Right lobe of liver (tissue), 6 donors: Measurements from ENCODE around the gene RNASE7. TPM values are rescaled to one million over a fixed set of nuclear protein-coding genes. Genes with fewer than 3 reads are reported as not detected.

Experiments
- ATAC-seq, 4 donors: fragments of 200-7000 bp; cut with Tn5 transposase; one replicate each; pipeline ENCODE4 v1.9.1; 2020; ENCODE audit warnings: mild to moderate bottlenecking in 4 of 4, moderate library complexity in 4 of 4
- DNase-seq, 3 donors: peaks; one replicate each; pipeline ENCODE4 v3.0.0-alpha.2; 2020
- H3K27ac ChIP-seq, 3 donors: fragments of 200-600 bp; one replicate each; pipeline ENCODE4 v1.8.0; 2022
- H3K27me3 ChIP-seq, 2 donors: fragments of 200-600 bp; one replicate each; pipeline ENCODE4 v1.8.0; 2022
- H3K36me3 ChIP-seq, 4 donors: fragments of 200-600 bp; sonication (generic) in 1 of 4; one replicate each; pipeline versions ENCODE4 v1.5.1 to v1.8.0; 2017 to 2022; ENCODE audit warnings: control low read depth in 1 of 4
- H3K4me1 ChIP-seq, 4 donors: fragments of 200-600 bp; sonication (generic) in 1 of 4; one replicate each; pipeline versions ENCODE4 v1.5.1 to v1.8.0; 2017 to 2022; ENCODE audit warnings: control low read depth in 1 of 4
- H3K4me3 ChIP-seq, 3 donors: fragments of 200-600 bp; one replicate each; pipeline ENCODE4 v1.8.0; 2022
- H3K9me3 ChIP-seq, 4 donors: fragments of 200-600 bp; sonication (generic) in 1 of 4; one replicate each; pipeline versions ENCODE4 v1.5.1 to v1.8.0; 2017 to 2022; ENCODE audit warnings: control low read depth in 1 of 4
- POLR2A ChIP-seq: fragments of 450-650 bp; IDR thresholded peaks from one replicate; pipeline ENCODE4 v1.6.1; 2017; ENCODE audit warnings: antibody characterized with exemption, mild to moderate bottlenecking
- WGBS: methylation state at CpG from one replicate; pipeline ENCODE4 v1.1.6; 2018; ENCODE audit warnings: low coverage, low lambda C conversion rate; ENCODE audit not compliant: insufficient coverage; ENCODE audit errors: missing lambda C conversion rate; 5-methylcytosine and 5-hydroxymethylcytosine counted together
- intact Hi-C, 2 donors: fragments of 100-400 bp; cut with DNase I; formaldehyde crosslinking; loops; one replicate each; pipeline versions ENCODE4 v1.11.2 to v1.14.1; 2022
- total RNA-seq, 6 experiments: library from RNA; depleted of rRNA in 2 of 6; stranded (reverse); fragments of >200 nt in 2 of 6; fragmentation: NEBNext Ultra II Directional in 3 of 6; extraction: Animal tissue kit (Norgen Biotek cat#: 25700) in 3 of 6; gene quantifications; one replicate each; pipeline versions ENCODE4 v1.1.0 to v1.2.4, GENCODE V29; 2016 to 2023
- TF ChIP-seq, protein P1 (sequence below), 4 donors: fragments of 200-600 bp in 3 of 4; fragments of 450-650 bp in 1 of 4; IDR thresholded peaks; one replicate each; pipeline versions ENCODE4 v1.5.1 to v1.8.0; 2016 to 2022; ENCODE audit warnings: antibody characterized with exemption in 4 of 4, mild to moderate bottlenecking in 2 of 4
- donor health status: DM: no; HTN: yes; CAD: no.
- donor health status: DM: no; HTN: no; CAD: no.
- donor health status: DM: no; HTN: no; CAD: no.
- donor health status: DM: no; HTN: yes; CAD: no.
- donor health status: DM: no; HTN: yes; CAD: no.

Gene RNASE7
- total RNA-seq, 6 experiments from 2014 or later: 0.18 to 0.31 (median 0.22) TPM; not detected in 3

DNA sequence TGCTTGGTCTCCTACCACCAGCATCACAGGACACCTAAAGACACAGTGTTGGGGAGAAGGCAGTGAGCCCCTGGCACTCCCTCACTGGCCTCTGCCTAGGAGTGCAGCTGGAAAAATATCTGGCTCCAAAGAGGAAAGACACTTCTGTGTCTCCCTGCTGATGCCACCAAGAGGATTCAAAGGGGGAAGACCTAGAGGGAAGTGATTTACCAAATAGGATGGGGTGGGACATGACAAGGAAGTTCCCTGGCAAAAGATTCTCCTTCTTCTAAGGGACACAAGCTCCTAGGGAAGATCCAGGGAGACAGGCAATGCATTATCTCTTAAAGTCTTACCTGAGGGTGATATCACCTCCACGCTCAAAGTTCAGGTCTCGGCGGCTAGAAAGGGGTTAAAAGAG is 23.4 kb upstream of the RNASE7 start:
- DNase-seq: no peak
- Histone ChIP-seq H3K4me3 (no peak overlapping the region), H3K9me3 (no peaks in the 10 kb centered on the region), H3K4me1 (peaks cover 0 to 17% (median 2%) of the 10 kb centered on the region in 4 donors), H3K36me3 (peaks cover 0 to 50% (median 29%) of the 10 kb centered on the region in 4 donors), H3K27ac (no peak overlapping the region), H3K27me3 (no peaks in the 10 kb centered on the region)
- 90% methylated on average over 3 of the region's 3 CpGs for WGBS
- ATAC-seq: no peak
- no peak for TF ChIP-seq POLR2A
- TF ChIP-seq, protein P1, sequence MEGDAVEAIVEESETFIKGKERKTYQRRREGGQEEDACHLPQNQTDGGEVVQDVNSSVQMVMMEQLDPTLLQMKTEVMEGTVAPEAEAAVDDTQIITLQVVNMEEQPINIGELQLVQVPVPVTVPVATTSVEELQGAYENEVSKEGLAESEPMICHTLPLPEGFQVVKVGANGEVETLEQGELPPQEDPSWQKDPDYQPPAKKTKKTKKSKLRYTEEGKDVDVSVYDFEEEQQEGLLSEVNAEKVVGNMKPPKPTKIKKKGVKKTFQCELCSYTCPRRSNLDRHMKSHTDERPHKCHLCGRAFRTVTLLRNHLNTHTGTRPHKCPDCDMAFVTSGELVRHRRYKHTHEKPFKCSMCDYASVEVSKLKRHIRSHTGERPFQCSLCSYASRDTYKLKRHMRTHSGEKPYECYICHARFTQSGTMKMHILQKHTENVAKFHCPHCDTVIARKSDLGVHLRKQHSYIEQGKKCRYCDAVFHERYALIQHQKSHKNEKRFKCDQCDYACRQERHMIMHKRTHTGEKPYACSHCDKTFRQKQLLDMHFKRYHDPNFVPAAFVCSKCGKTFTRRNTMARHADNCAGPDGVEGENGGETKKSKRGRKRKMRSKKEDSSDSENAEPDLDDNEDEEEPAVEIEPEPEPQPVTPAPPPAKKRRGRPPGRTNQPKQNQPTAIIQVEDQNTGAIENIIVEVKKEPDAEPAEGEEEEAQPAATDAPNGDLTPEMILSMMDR (IDR thresholded peaks at IDR 0.05): no peak
- intact Hi-C loops: loop anchor here (5.0 to 10.0 kb wide), 2 partner anchors 74 to 76 kb away; partner anchors contain the start of gene ZNF219 (in 1 of the 2)

- no peak for DNase-seq
- ATAC-seq: no peak
- Histone ChIP-seq H3K27me3 (no peaks in the 10 kb centered on the region), H3K9me3 (no peaks in the 10 kb centered on the region), H3K4me3 (no peak overlapping the region), H3K36me3 (peaks cover 0 to 50% (median 29%) of the 10 kb centered on the region in 4 donors), H3K4me1 (peaks cover 0 to 17% (median 2%) of the 10 kb centered on the region in 4 donors), H3K27ac (no peak overlapping the region)
- TF ChIP-seq POLR2A: no peak
- TF ChIP-seq, protein P1 (IDR thresholded peaks at IDR 0.05): no peak
- intact Hi-C loops: loop anchor here (5.0 to 10.0 kb wide), 2 partner anchors 73 to 75 kb away; partner anchors contain the start of gene ZNF219 (in 1 of the 2)
- WGBS: 38% methylated on average over 1 of the region's 1 CpG
Observed at GRCh38 chr14:21019366-21019765, 22.8 kb upstream of the RNASE7 start.

DNA sequence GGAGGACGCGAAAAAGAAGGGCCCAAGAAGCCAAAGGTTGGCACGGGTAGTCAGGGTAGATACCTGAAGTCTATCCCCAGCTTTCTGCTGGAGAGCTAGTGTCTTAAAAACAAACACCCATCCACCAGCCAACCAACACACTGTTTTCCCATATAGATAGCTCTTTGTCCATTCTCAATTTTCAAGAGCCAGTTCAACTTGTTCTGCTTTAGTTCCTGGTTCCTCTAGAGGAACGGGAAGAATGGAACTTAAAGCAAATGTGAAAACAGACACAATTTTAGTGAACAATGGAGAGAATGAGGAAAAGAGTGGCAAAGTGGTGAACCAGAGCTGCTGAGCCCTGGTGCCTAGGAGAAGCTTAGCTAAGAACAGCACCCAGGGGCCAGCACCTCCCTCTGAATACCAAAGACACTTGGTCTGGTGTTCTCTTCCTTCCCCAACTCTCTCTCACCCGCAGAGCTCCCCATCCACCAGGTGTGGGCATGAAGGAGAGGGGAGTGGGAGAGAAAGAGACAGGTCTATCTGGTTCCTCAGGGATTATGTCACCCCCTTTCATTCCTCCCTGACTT is 21.1 kb upstream of the RNASE7 start:
- DNase-seq (no peak), ATAC-seq (no peak)
- 77% methylated on average over 4 of the region's 5 CpGs for WGBS
- Histone ChIP-seq H3K4me1 (peaks cover 0 to 8% (median 2%) of the 10 kb centered on the region in 4 donors), H3K4me3 (no peak overlapping the region), H3K9me3 (no peaks in the 10 kb centered on the region), H3K27me3 (no peaks in the 10 kb centered on the region), H3K36me3 (peaks cover 0 to 50% (median 29%) of the 10 kb centered on the region in 4 donors), H3K27ac (no peak overlapping the region)
- TF ChIP-seq, protein P1 (IDR thresholded peaks at IDR 0.05): no peak
- TF ChIP-seq POLR2A: no peak
- intact Hi-C loops: no loop called here

- 11% methylated on average over 4 of the region's 5 CpGs for WGBS
- H3K9me3 ChIP-seq: no peaks in the 10 kb centered on the region
- DNase-seq (peak in 1 of 3 donors; percentile 37), ATAC-seq (no peak)
- peaks cover 0 to 8% (median 2%) of the 10 kb centered on the region in 4 donors for H3K4me1 ChIP-seq
- peak overlapping the region in 1 of 3 donors; percentile 98 for H3K4me3 ChIP-seq
- peak overlapping the region; percentile 72 to 89 (median 79) for H3K27ac ChIP-seq
- peaks cover 0 to 43% (median 26%) of the 10 kb centered on the region in 4 donors for H3K36me3 ChIP-seq
- intact Hi-C loops: no loop called here
- TF ChIP-seq POLR2A: no peak
- TF ChIP-seq, protein P1 (IDR thresholded peaks at IDR 0.05): no peak
- H3K27me3 ChIP-seq: no peaks in the 10 kb centered on the region
Observed at GRCh38 chr14:21022686-21023085, 19.5 kb upstream of the RNASE7 start.
